HepG2 (cell line): Measurements from ENCODE around the gene LTA4H. TPM values are rescaled to one million over a fixed set of nuclear protein-coding genes. Genes with fewer than 3 reads are reported as not detected.

Source experiments
- AFF4 ChIP-seq: sonication (generic); formaldehyde crosslinking; IDR thresholded peaks from 2 replicates; pipeline ENCODE4 v1.4.0; 2020; ENCODE audit warnings: missing genetic modification reagents
- HIVEP1 ChIP-seq: sonication (generic); formaldehyde crosslinking; IDR thresholded peaks from 2 replicates; pipeline ENCODE4 v1.4.0; 2020; ENCODE audit warnings: mild to moderate bottlenecking, missing genetic modification reagents
- IRF9 ChIP-seq: sonication (generic); formaldehyde crosslinking; IDR thresholded peaks from 2 replicates; pipeline ENCODE4 v1.8.0; 2022; ENCODE audit warnings: missing genetic modification reagents, mild to moderate bottlenecking, borderline replicate concordance
- KMT2B ChIP-seq: IDR thresholded peaks from 2 replicates; pipeline ENCODE4 v1.6.1; 2016; ENCODE audit warnings: missing genetic modification reagents, missing compliant biosample characterization
- MAX ChIP-seq: IDR thresholded peaks from 2 replicates; pipeline ENCODE4 v1.6.1; 2012; ENCODE audit warnings: inconsistent platforms
- NFAT5 ChIP-seq: sonication (generic); formaldehyde crosslinking; IDR thresholded peaks from 2 replicates; pipeline ENCODE4 v1.4.0; 2020; ENCODE audit warnings: missing genetic modification reagents
- PAWR ChIP-seq: sonication (generic); formaldehyde crosslinking; IDR thresholded peaks from 2 replicates; pipeline ENCODE4 v1.4.0; 2020; ENCODE audit warnings: missing genetic modification reagents, mild to moderate bottlenecking, borderline replicate concordance
- RORA ChIP-seq: sonication (generic); formaldehyde crosslinking; IDR thresholded peaks from 2 replicates; pipeline ENCODE4 v1.5.0; 2020; ENCODE audit warnings: mild to moderate bottlenecking, missing genetic modification reagents, moderate library complexity
- SMYD3 ChIP-seq: sonication (generic); formaldehyde crosslinking; IDR thresholded peaks from 2 replicates; pipeline ENCODE4 v1.8.1; 2023; ENCODE audit warnings: mild to moderate bottlenecking, missing genetic modification reagents
- TAF15 ChIP-seq: fragments of 200-400 bp; formaldehyde crosslinking; IDR thresholded peaks from one replicate; pipeline ENCODE4 v1.6.1; 2018; ENCODE audit warnings: mild to moderate bottlenecking, low read depth, low read length; ENCODE audit not compliant: poor library complexity, severe bottlenecking
- ZBTB37 ChIP-seq: sonication (generic); formaldehyde crosslinking; IDR thresholded peaks from 2 replicates; pipeline ENCODE4 v1.4.0; 2020; ENCODE audit warnings: mild to moderate bottlenecking, missing genetic modification reagents
- ZNF20 ChIP-seq: sonication (generic); formaldehyde crosslinking; IDR thresholded peaks from 2 replicates; pipeline ENCODE4 v1.4.0; 2020; ENCODE audit warnings: mild to moderate bottlenecking, moderate library complexity, missing genetic modification reagents
- ZNF326 ChIP-seq: sonication (generic); formaldehyde crosslinking; IDR thresholded peaks from 2 replicates; pipeline ENCODE4 v1.4.0; 2020; ENCODE audit warnings: missing genetic modification reagents, borderline replicate concordance
- ZNF850 ChIP-seq: sonication (generic); formaldehyde crosslinking; conservative IDR thresholded peaks from 2 replicates; pipeline ENCODE4 v1.9.0; 2021; ENCODE audit warnings: mild to moderate bottlenecking, missing genetic modification reagents
- polyA plus RNA-seq, 8 experiments: library from polyadenylated mRNA; depleted of rRNA in 3 of 8; stranded (reverse) in 7 of 8; unstranded in 1 of 8; fragments of >200 nt; fragmentation: Illumina TruSeq in 4 of 8; extraction: Trizol in 4 of 8; gene quantifications; 2 replicates each; pipeline versions ENCODE4 v1.2.1 to v1.2.3, GENCODE V29; 2011 to 2016; ENCODE audit warnings: low read depth in 4 of 8, missing spikeins in 1 of 8, mixed read lengths in 1 of 8; ENCODE audit not compliant: insufficient read depth in 1 of 8
- total RNA-seq, 5 experiments: library from RNA; depleted of rRNA; stranded (reverse); fragments of >200 nt; fragmentation: Illumina TruSeq; extraction: Trizol; gene quantifications; 2 replicates each; pipeline ENCODE4 v1.2.3, GENCODE V29; 2016; ENCODE audit warnings: low read depth in 1 of 5

LTA4H gene
- total and polyA plus RNA-seq, 2 of the 13 experiments (the other 11 are each of a cell fraction or from before 2014, with no cell fraction given), result 87.5 to 90.4 TPM

- TF ChIP-seq ZBTB37 (CRISPR knock-in tag) (no peak), IRF9 (CRISPR knock-in tag) (no peak), KMT2B (peak; percentile 53; the same call in 1 of the 2 replicates), HIVEP1 (CRISPR knock-in tag) (no peak), RORA (no peak), MAX (peak; percentile 80), TAF15 (no peak), PAWR (CRISPR knock-in tag) (no peak), AFF4 (CRISPR knock-in tag) (no peak), ZNF326 (CRISPR knock-in tag) (no peak), SMYD3 (no peak), NFAT5 (CRISPR knock-in tag) (no peak), ZNF850 (no peak), ZNF20 (no peak)
These were observed 69.0 kb downstream of the LTA4H start (continued) for GRCh38 chr12:95966287-95966870.
